ENCODE measurements around the gene CPNE7. TPM values are rescaled to one million over a fixed set of nuclear protein-coding genes. Genes with fewer than 3 reads are reported as not detected.

The CPNE7 gene
- total RNA-seq (1 to 10 TPM in 4 of 5 donors, not detected in 1; 1.6 to 6.2 (median 1.9) TPM), polyA plus RNA-seq (1 to 10 TPM in 2 of 3 donors, under 1 TPM in 1; 0.92 to 3.8 (median 1.3) TPM)
- long read RNA-seq, donor 1: 0 reads
- long read RNA-seq, donor 2: 0 reads
- long read RNA-seq, donor 3: 0 reads
- long read RNA-seq, donor 4: 0 reads
- long read RNA-seq, donor 5: 0 reads
- long read RNA-seq, donor 6: 0 reads
- long read RNA-seq, donor 7: 0 reads
- long read RNA-seq, donor 8: 0 reads
- long read RNA-seq, donor 9: 0 reads
- long read RNA-seq, donor 10: 0 reads

GRCh38 chr16:89575247-89576152 lies at the start of gene CPNE7:
Gene CPNE7 (plus strand): TSS chr16:89575758. CDS start chr16:89575898, 140 bp downstream.
- H3K4me1 ChIP-seq: peaks cover 20 to 31% (median 25%) of the 10 kb centered on the region in 4 donors
- H3K27ac ChIP-seq: no peak within 1 kb of the TSS
- peak within 1 kb of the TSS; percentile 29 to 47 (median 30) for H3K4me3 ChIP-seq
- no peaks in the 10 kb centered on the region for H3K36me3 ChIP-seq
- TF ChIP-seq EP300 (IDR thresholded peaks at IDR 0.05): no peak
- no peak for TF ChIP-seq POLR2AphosphoS5 (IDR thresholded peaks at IDR 0.05)
- no peak for TF ChIP-seq CTCF (IDR thresholded peaks at IDR 0.05)
- no peak for TF ChIP-seq POLR2A (IDR thresholded peaks at IDR 0.05)
- 0 to 2% (median 2%) methylated on average over 31 to 102 of the region's 103 CpGs for WGBS, 5 donors
- intact Hi-C loops (cut with DNase I; ENCODE audit: low total_unique reads): loop anchor here (10.0 kb wide), 1 partner anchor 69 kb away; no protein-coding TSS in a partner anchor
- peak in 1 of 2 donors; percentile 45 for DNase-seq
- peaks cover 18 to 76% (median 34%) of the 10 kb centered on the region in 3 donors for H3K27me3 ChIP-seq
- H3K9me3 ChIP-seq: no peaks in the 10 kb centered on the region

- 84 to 92% (median 87%) methylated on average over 16 of the region's 16 CpGs for WGBS, 5 donors
- Histone ChIP-seq H3K4me1 (peaks cover 0 to 10% (median 0%) of the 10 kb centered on the region in 4 donors), H3K9me3 (no peaks in the 10 kb centered on the region), H3K27me3 (no peaks in the 10 kb centered on the region), H3K27ac (no peak overlapping the region), H3K36me3 (peaks cover 81 to 100% (median 100%) of the 10 kb centered on the region in 4 donors), H3K4me3 (no peak overlapping the region)
- intact Hi-C loops (cut with DNase I; ENCODE audit: low total_unique reads): no loop called here
- DNase-seq: no peak
- TF ChIP-seq POLR2A (IDR thresholded peaks at IDR 0.05): no peak
- TF ChIP-seq POLR2AphosphoS5 (IDR thresholded peaks at IDR 0.05): no peak
- TF ChIP-seq CTCF (IDR thresholded peaks at IDR 0.05): no peak
- TF ChIP-seq EP300 (IDR thresholded peaks at IDR 0.05): no peak
Measured at GRCh38 chr16:89529097-89529496, 46.5 kb upstream of the CPNE7 start.

GRCh38 chr16:89530401-89531381 lies 44.9 kb upstream of the CPNE7 start:
- TF ChIP-seq POLR2A (IDR thresholded peaks at IDR 0.05) (no peak), CTCF (IDR thresholded peaks at IDR 0.05) (no peak), POLR2AphosphoS5 (IDR thresholded peaks at IDR 0.05) (no peak), EP300 (IDR thresholded peaks at IDR 0.05) (no peak)
- intact Hi-C loops (cut with DNase I; ENCODE audit: low total_unique reads): no loop called here
- Histone ChIP-seq H3K9me3 (no peaks in the 10 kb centered on the region), H3K4me3 (no peak overlapping the region), H3K27ac (no peak overlapping the region), H3K27me3 (no peaks in the 10 kb centered on the region), H3K36me3 (peaks cover 78 to 100% (median 100%) of the 10 kb centered on the region in 4 donors), H3K4me1 (peaks cover 0 to 20% (median 0%) of the 10 kb centered on the region in 4 donors)
- no peak for DNase-seq
- 92 to 94% (median 93%) methylated on average over 37 of the region's 37 CpGs for WGBS, 5 donors
